Measurements from ENCODE around the gene JAM3.
"Not testable (repeated sequence)": the region's sequence is repeated elsewhere in the genome, so short reads cannot be mapped to it uniquely, and the experiment has no call there.

JAM3 gene

GRCh38 chr11:134149371-134149770 is 80.5 kb downstream of the JAM3 start:
- DNase-seq: no peak

- DNase-seq: no peak
Measured at GRCh38 chr11:134150195-134150903, 81.5 kb downstream of the JAM3 start.

- no peak for DNase-seq
Measured at GRCh38 chr11:134151083-134151747, 82.3 kb downstream of the JAM3 start.

- no peak for DNase-seq
Measured at GRCh38 chr11:134152696-134153095, 83.8 kb downstream of the JAM3 start.

GRCh38 chr11:134153147-134153905 is 84.5 kb downstream of the JAM3 start:
- no peak for DNase-seq

- no peak for DNase-seq
Measured at GRCh38 chr11:134154441-134154840, 85.6 kb downstream of the JAM3 start.

- DNase-seq: no peak
Measured at GRCh38 chr11:134155456-134155855, 86.6 kb downstream of the JAM3 start.

- no peak for DNase-seq
Measured at GRCh38 chr11:134155946-134156865, 87.3 kb downstream of the JAM3 start.

- DNase-seq: no peak
Measured at GRCh38 chr11:134157451-134157850, 88.6 kb downstream of the JAM3 start.

- DNase-seq: no peak
Measured at GRCh38 chr11:134158023-134158422, 89.2 kb downstream of the JAM3 start.

- DNase-seq: no peak
Measured at GRCh38 chr11:134159652-134160051, 90.8 kb downstream of the JAM3 start.

- no peak for DNase-seq
Measured at GRCh38 chr11:134164490-134165370, 95.9 kb downstream of the JAM3 start.

- no peak for DNase-seq
Measured at GRCh38 chr11:134170177-134170918, 101.5 kb downstream of the JAM3 start.

GRCh38 chr11:134170919-134171281 is 102.0 kb downstream of the JAM3 start:
- DNase-seq: peak; percentile 24

- DNase-seq: no peak
Measured at GRCh38 chr11:134171951-134172350, 103.1 kb downstream of the JAM3 start.

GRCh38 chr11:134173296-134173695 is 104.4 kb downstream of the JAM3 start:
- no peak for DNase-seq

GRCh38 chr11:134176284-134176683 is 107.4 kb downstream of the JAM3 start:
- no peak for DNase-seq

- no peak for DNase-seq
Measured at GRCh38 chr11:134178032-134178674, 109.3 kb downstream of the JAM3 start.

- peak; percentile 22 for DNase-seq
Measured at GRCh38 chr11:134181707-134182106, 112.8 kb downstream of the JAM3 start.

- DNase-seq: not testable (repeated sequence)
Measured at GRCh38 chr11:134188092-134188491, 119.2 kb downstream of the JAM3 start.
